HG02870 (cell line): Measurements from ENCODE around the gene RASGEF1B.

Source experiments
- ATAC-seq: cut with Tn5 transposase; IDR thresholded peaks from one replicate; pipeline ENCODE4 v1.9.1; 2021; ENCODE audit warnings: mild to moderate bottlenecking, moderate library complexity; ENCODE audit not compliant: unreplicated experiment

The RASGEF1B gene

GRCh38 chr4:81471588-81472280 lies at the start of gene RASGEF1B:
Gene RASGEF1B, minus strand, starts transcription at chr4:81471907. Its CDS starts 12,399 bp downstream, at chr4:81459508.
- ATAC-seq, result peak; percentile 95

- ATAC-seq, result no peak
Measured at GRCh38 chr4:81519856-81520255, 48.1 kb upstream of the RASGEF1B start.

- no peak for ATAC-seq
Measured at GRCh38 chr4:81519427-81519773, 47.7 kb upstream of the RASGEF1B start.

GRCh38 chr4:81518762-81519426 lies 47.2 kb upstream of the RASGEF1B start:
- no peak for ATAC-seq

GRCh38 chr4:81516241-81516640 lies 44.5 kb upstream of the RASGEF1B start:
- ATAC-seq, result no peak

- ATAC-seq, result no peak
Measured at GRCh38 chr4:81512757-81513501, 41.2 kb upstream of the RASGEF1B start.

- no peak for ATAC-seq
Measured at GRCh38 chr4:81512001-81512756, 40.5 kb upstream of the RASGEF1B start.

GRCh38 chr4:81510643-81511178 lies 39.0 kb upstream of the RASGEF1B start:
- ATAC-seq, result no peak

GRCh38 chr4:81509822-81510221 lies 38.1 kb upstream of the RASGEF1B start:
- ATAC-seq, result no peak

GRCh38 chr4:81509191-81509590 lies 37.5 kb upstream of the RASGEF1B start:
- no peak for ATAC-seq

- ATAC-seq, result no peak
Measured at GRCh38 chr4:81508411-81509185, 36.9 kb upstream of the RASGEF1B start.

GRCh38 chr4:81507530-81507929 lies 35.8 kb upstream of the RASGEF1B start:
- no peak for ATAC-seq

GRCh38 chr4:81506731-81507130 lies 35.0 kb upstream of the RASGEF1B start:
- ATAC-seq, result peak; percentile 56

GRCh38 chr4:81505726-81506125 lies 34.0 kb upstream of the RASGEF1B start:
- ATAC-seq, result no peak

- peak; percentile 60 for ATAC-seq
Measured at GRCh38 chr4:81505004-81505598, 33.4 kb upstream of the RASGEF1B start.

- ATAC-seq, result no peak
Measured at GRCh38 chr4:81504112-81505003, 32.7 kb upstream of the RASGEF1B start.

GRCh38 chr4:81503586-81503985 lies 31.9 kb upstream of the RASGEF1B start:
- no peak for ATAC-seq

- no peak for ATAC-seq
Measured at GRCh38 chr4:81502564-81502963, 30.9 kb upstream of the RASGEF1B start.

GRCh38 chr4:81499840-81500239 lies 28.1 kb upstream of the RASGEF1B start:
- ATAC-seq, result no peak
